Stimulated activated naive CD8-positive, alpha-beta T cell treated with anti-CD3 and anti-CD28 coated beads, Interleukin-15, Interleukin-2, amounts not matched to agents 100 U/mL and 50 U/mL, for 24 hours (primary cell): Measurements from ENCODE around the gene LMO2.
"Not testable (repeated sequence)": the region's sequence is repeated elsewhere in the genome, so short reads cannot be mapped to it uniquely, and the experiment has no call there.

ENCODE experiments used
- ATAC-seq: fragments of 150-1000 bp; cut with Tn5 transposase; one replicate; pipeline ENCODE4 v1.10.0; 2021
- DNase-seq: peaks from one replicate; pipeline ENCODE4 v3.0.0; 2021

The LMO2 gene

GRCh38 chr11:33891714-33892327, at the start of gene LMO2:
Gene LMO2 (minus strand): TSS chr11:33892076. CDS start chr11:33869716, 22,360 bp downstream.
- DNase-seq (peak; percentile 16), ATAC-seq (no peak)

- ATAC-seq (no peak), DNase-seq (no peak)
Observed at GRCh38 chr11:33940538-33940815, 48.6 kb upstream of the LMO2 start.

GRCh38 chr11:33936725-33937604, 45.1 kb upstream of the LMO2 start:
- ATAC-seq: no peak
- DNase-seq: no peak

- no peak for DNase-seq
- ATAC-seq: no peak
Observed at GRCh38 chr11:33935461-33936456, 43.9 kb upstream of the LMO2 start.

- ATAC-seq (no peak), DNase-seq (no peak)
Observed at GRCh38 chr11:33935005-33935404, 43.1 kb upstream of the LMO2 start.

GRCh38 chr11:33934450-33934849, 42.6 kb upstream of the LMO2 start:
- ATAC-seq: no peak

GRCh38 chr11:33933602-33934001, 41.7 kb upstream of the LMO2 start:
- DNase-seq (no peak), ATAC-seq (no peak)

More at GRCh38 chr11:33934450-33934849, 42.6 kb upstream of the LMO2 start:
- no peak for DNase-seq

GRCh38 chr11:33932721-33933120, 40.8 kb upstream of the LMO2 start:
- ATAC-seq (no peak), DNase-seq (no peak)

- DNase-seq, ATAC-seq: not testable (repeated sequence)
Observed at GRCh38 chr11:33931739-33932366, 40.0 kb upstream of the LMO2 start.

- ATAC-seq: no peak
- no peak for DNase-seq
Observed at GRCh38 chr11:33931067-33931466, 39.2 kb upstream of the LMO2 start.

GRCh38 chr11:33930317-33931021, 38.6 kb upstream of the LMO2 start:
- ATAC-seq (no peak), DNase-seq (no peak)

- ATAC-seq (no peak), DNase-seq (no peak)
Observed at GRCh38 chr11:33928564-33928963, 36.7 kb upstream of the LMO2 start.

GRCh38 chr11:33926671-33927552, 35.0 kb upstream of the LMO2 start:
- no peak for DNase-seq
- no peak for ATAC-seq

- ATAC-seq (no peak), DNase-seq (no peak)
Observed at GRCh38 chr11:33924341-33924740, 32.5 kb upstream of the LMO2 start.

- DNase-seq (no peak), ATAC-seq (no peak)
Observed at GRCh38 chr11:33923626-33924025, 31.8 kb upstream of the LMO2 start.

- peak; percentile 50 for DNase-seq
Observed at GRCh38 chr11:33920838-33921613, 29.1 kb upstream of the LMO2 start.

GRCh38 chr11:33919645-33920044, 27.8 kb upstream of the LMO2 start:
- ATAC-seq: no peak
- no peak for DNase-seq

More at GRCh38 chr11:33920838-33921613, 29.1 kb upstream of the LMO2 start:
- ATAC-seq: peak; percentile 86

GRCh38 chr11:33917402-33917801, 25.5 kb upstream of the LMO2 start:
- ATAC-seq, DNase-seq: not testable (repeated sequence)

- no peak for ATAC-seq
Observed at GRCh38 chr11:33916736-33917135, 24.9 kb upstream of the LMO2 start.

More at GRCh38 chr11:33916736-33917135, 24.9 kb upstream of the LMO2 start:
- no peak for DNase-seq
